Mammary epithelial cell (primary cell): ENCODE data around the gene SHROOM1.

ENCODE experiments used
- CTCF ChIP-seq, 2 donors: IDR thresholded peaks in 1 of 2; conservative IDR thresholded peaks in 1 of 2; 2 replicates each; pipeline ENCODE4 v1.5.1; 2011 to 2012; ENCODE audit warnings: inconsistent platforms in 2 of 2, low read length in 2 of 2, mild to moderate bottlenecking in 2 of 2, control low read depth in 1 of 2, low read depth in 1 of 2; ENCODE audit not compliant: insufficient read depth in 1 of 2; ENCODE audit errors: extremely low read depth in 1 of 2
- EZH2 ChIP-seq: IDR thresholded peaks from 2 replicates; pipeline ENCODE4 v1.6.1; 2012; ENCODE audit warnings: low read length, inconsistent platforms, borderline replicate concordance

GRCh38 chr5:132870801-132871200 lies 40.4 kb upstream of the SHROOM1 start:
- TF ChIP-seq CTCF (conservative IDR thresholded peaks at IDR 0.05 in 1 of 2, IDR thresholded peaks at IDR 0.05 in 1 of 2; ENCODE audit: extremely low read depth in 1 of 2, insufficient read depth in 1 of 2, low read depth in 1 of 2, low read length in 2 of 2) (no peak), EZH2 (no peak)
